HepG2 (cell line): ENCODE results near the gene NUFIP1. TPM values are rescaled to one million over a fixed set of nuclear protein-coding genes. Genes with fewer than 3 reads are reported as not detected.

Experiments used
- AGO2 ChIP-seq: fragments of 200-400 bp; formaldehyde crosslinking; optimal IDR thresholded peaks from 2 replicates; pipeline ENCODE3; 2017; ENCODE audit warnings: mild to moderate bottlenecking, low read depth, low read length, moderate library complexity
- CCAR2 ChIP-seq: fragments of 200-400 bp; formaldehyde crosslinking; optimal IDR thresholded peaks from 2 replicates; pipeline ENCODE3; 2018; ENCODE audit warnings: low read depth, mild to moderate bottlenecking, low read length, moderate library complexity
- ETV6 ChIP-seq: sonication (generic); formaldehyde crosslinking; conservative IDR thresholded peaks from 2 replicates; pipeline ENCODE4 v1.4.0; 2020; ENCODE audit warnings: missing genetic modification reagents
- FIP1L1 ChIP-seq: fragments of 200-400 bp; formaldehyde crosslinking; IDR thresholded peaks from 2 replicates; pipeline ENCODE4 v1.6.1; 2018; ENCODE audit warnings: low read depth, mild to moderate bottlenecking, low read length, moderate library complexity, borderline replicate concordance; ENCODE audit not compliant: insufficient read depth
- GTF3A ChIP-seq: sonication (generic); formaldehyde crosslinking; conservative IDR thresholded peaks from 2 replicates; pipeline ENCODE4 v1.4.0; 2020; ENCODE audit warnings: mild to moderate bottlenecking, missing genetic modification reagents
- HIC2 ChIP-seq: sonication (generic); formaldehyde crosslinking; IDR thresholded peaks from 2 replicates; pipeline ENCODE4 v1.9.0; 2022; ENCODE audit warnings: low read depth, missing genetic modification reagents
- MAFK ChIP-seq, 2 experiments: IDR thresholded peaks in 1 of 2; conservative IDR thresholded peaks in 1 of 2; 2 replicates each; pipeline ENCODE4 v1.6.1; 2011; ENCODE audit warnings: improper control_type of control experiment in 2 of 2, low read length in 2 of 2
- MATR3 ChIP-seq: sonication (generic); formaldehyde crosslinking; IDR thresholded peaks from 2 replicates; pipeline ENCODE4 v1.4.0; 2020; ENCODE audit warnings: missing genetic modification reagents
- MLXIP ChIP-seq: sonication (generic); formaldehyde crosslinking; IDR thresholded peaks from 2 replicates; pipeline ENCODE4 v1.9.0; 2021; ENCODE audit warnings: missing genetic modification reagents, borderline replicate concordance
- NR3C1 ChIP-seq: sonication (generic); formaldehyde crosslinking; IDR thresholded peaks from 2 replicates; pipeline ENCODE4 v1.4.0; 2020; ENCODE audit warnings: missing genetic modification reagents
- PHF21A ChIP-seq: sonication (generic); formaldehyde crosslinking; IDR thresholded peaks from 2 replicates; pipeline ENCODE4 v1.5.0; 2020; ENCODE audit warnings: mild to moderate bottlenecking, missing genetic modification reagents
- SP2 ChIP-seq: sonication (generic); formaldehyde crosslinking; IDR thresholded peaks from 2 replicates; pipeline ENCODE4 v1.5.1; 2020; ENCODE audit warnings: mild to moderate bottlenecking, missing genetic modification reagents
- TCF7 ChIP-seq: sonication (generic); IDR thresholded peaks from 2 replicates; pipeline ENCODE4 v1.6.1; 2016; ENCODE audit warnings: antibody characterized with exemption, low read depth
- ZMYM2 ChIP-seq: sonication (generic); formaldehyde crosslinking; IDR thresholded peaks from 2 replicates; pipeline ENCODE4 v1.8.0; 2022; ENCODE audit warnings: mild to moderate bottlenecking, missing genetic modification reagents
- ZMYM3 ChIP-seq: sonication (generic); formaldehyde crosslinking; IDR thresholded peaks from 2 replicates; pipeline ENCODE4 v1.5.1; 2020; ENCODE audit warnings: mild to moderate bottlenecking, missing genetic modification reagents
- ZNF501 ChIP-seq: sonication (generic); formaldehyde crosslinking; IDR thresholded peaks from 2 replicates; pipeline ENCODE4 v1.5.1; 2020; ENCODE audit warnings: mild to moderate bottlenecking, moderate library complexity, missing genetic modification reagents
- ZNF510 ChIP-seq: sonication (generic); formaldehyde crosslinking; IDR thresholded peaks from 2 replicates; pipeline ENCODE4 v1.4.0; 2020; ENCODE audit warnings: low read depth, mild to moderate bottlenecking, missing genetic modification reagents
- ZNF557 ChIP-seq: sonication (generic); formaldehyde crosslinking; IDR thresholded peaks from 2 replicates; pipeline ENCODE4 v1.4.0; 2020; ENCODE audit warnings: missing genetic modification reagents
- ZNF788 ChIP-seq: sonication (generic); formaldehyde crosslinking; IDR thresholded peaks from 2 replicates; pipeline ENCODE4 v1.5.0; 2020; ENCODE audit warnings: mild to moderate bottlenecking, missing genetic modification reagents, borderline replicate concordance
- ZSCAN21 ChIP-seq: sonication (generic); formaldehyde crosslinking; IDR thresholded peaks from 2 replicates; pipeline ENCODE4 v1.8.0; 2022; ENCODE audit warnings: mild to moderate bottlenecking, missing genetic modification reagents, moderate library complexity, borderline replicate concordance
- polyA plus RNA-seq, 8 experiments: library from polyadenylated mRNA; depleted of rRNA in 3 of 8; stranded (reverse) in 7 of 8; unstranded in 1 of 8; fragments of >200 nt; fragmentation: Illumina TruSeq in 4 of 8; extraction: Trizol in 4 of 8; gene quantifications; 2 replicates each; pipeline versions ENCODE4 v1.2.1 to v1.2.3, GENCODE V29; 2011 to 2016; ENCODE audit warnings: low read depth in 4 of 8, missing spikeins in 1 of 8, mixed read lengths in 1 of 8; ENCODE audit not compliant: insufficient read depth in 1 of 8
- total RNA-seq, 5 experiments: library from RNA; depleted of rRNA; stranded (reverse); fragments of >200 nt; fragmentation: Illumina TruSeq; extraction: Trizol; gene quantifications; 2 replicates each; pipeline ENCODE4 v1.2.3, GENCODE V29; 2016; ENCODE audit warnings: low read depth in 1 of 5
- TF ChIP-seq, protein P1 (sequence below): sonication (generic); formaldehyde crosslinking; conservative IDR thresholded peaks from 2 replicates; pipeline ENCODE4 v1.4.0; 2020; ENCODE audit warnings: missing genetic modification reagents

NUFIP1 gene
- total and polyA plus RNA-seq, 2 of the 13 experiments (the other 11 are each of a cell fraction or from before 2014, with no cell fraction given), result 1.9 to 10.3 TPM

DNA sequence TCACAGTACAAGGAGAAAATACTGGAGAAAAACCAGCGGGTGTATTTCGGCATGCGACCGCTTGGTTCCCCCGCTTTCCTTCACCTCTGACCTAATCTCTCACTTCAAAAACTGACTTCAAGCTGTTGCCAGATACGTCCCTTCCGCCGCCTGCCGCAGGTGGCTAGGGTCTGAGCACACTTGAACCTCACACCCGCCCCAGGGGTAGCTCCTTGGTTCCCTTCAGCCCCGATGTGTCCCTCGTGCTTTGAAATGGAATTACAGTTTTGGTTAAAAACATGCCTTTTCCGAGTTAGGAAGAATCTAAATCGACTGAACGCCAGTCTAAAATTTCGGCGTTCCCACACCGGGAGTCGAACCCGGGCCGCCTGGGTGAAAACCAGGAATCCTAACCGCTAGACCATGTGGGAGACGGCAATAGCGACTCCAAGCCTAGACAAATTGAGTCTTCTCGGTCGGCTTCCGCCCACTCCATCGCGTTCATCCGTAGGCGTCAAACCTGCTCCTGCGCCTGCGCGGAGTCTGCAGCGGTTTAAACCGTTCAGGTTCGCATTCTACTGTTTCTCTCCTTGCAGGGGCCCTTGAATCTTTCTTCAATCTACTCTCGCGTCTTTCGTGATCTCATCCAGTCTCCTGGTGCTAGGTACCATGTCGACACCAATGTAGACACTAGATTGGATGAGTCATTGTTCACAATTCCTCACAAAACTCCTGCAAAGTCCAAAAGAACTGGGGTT is 71.5 kb downstream of the NUFIP1 start (continued):
- TF ChIP-seq HIC2 (CRISPR knock-in tag), result no peak
- no peak for TF ChIP-seq FIP1L1
- no peak for TF ChIP-seq ZNF557 (CRISPR knock-in tag)
- TF ChIP-seq ZNF510, result no peak; the same call in 1 of the 2 replicates
- no peak for TF ChIP-seq ZMYM2 (CRISPR knock-in tag)
- peak; percentile 92 for TF ChIP-seq PHF21A (CRISPR knock-in tag)
- TF ChIP-seq ZNF788 (CRISPR knock-in tag), result peak; percentile 33; the same call in 1 of the 2 replicates
- TF ChIP-seq, protein P1, sequence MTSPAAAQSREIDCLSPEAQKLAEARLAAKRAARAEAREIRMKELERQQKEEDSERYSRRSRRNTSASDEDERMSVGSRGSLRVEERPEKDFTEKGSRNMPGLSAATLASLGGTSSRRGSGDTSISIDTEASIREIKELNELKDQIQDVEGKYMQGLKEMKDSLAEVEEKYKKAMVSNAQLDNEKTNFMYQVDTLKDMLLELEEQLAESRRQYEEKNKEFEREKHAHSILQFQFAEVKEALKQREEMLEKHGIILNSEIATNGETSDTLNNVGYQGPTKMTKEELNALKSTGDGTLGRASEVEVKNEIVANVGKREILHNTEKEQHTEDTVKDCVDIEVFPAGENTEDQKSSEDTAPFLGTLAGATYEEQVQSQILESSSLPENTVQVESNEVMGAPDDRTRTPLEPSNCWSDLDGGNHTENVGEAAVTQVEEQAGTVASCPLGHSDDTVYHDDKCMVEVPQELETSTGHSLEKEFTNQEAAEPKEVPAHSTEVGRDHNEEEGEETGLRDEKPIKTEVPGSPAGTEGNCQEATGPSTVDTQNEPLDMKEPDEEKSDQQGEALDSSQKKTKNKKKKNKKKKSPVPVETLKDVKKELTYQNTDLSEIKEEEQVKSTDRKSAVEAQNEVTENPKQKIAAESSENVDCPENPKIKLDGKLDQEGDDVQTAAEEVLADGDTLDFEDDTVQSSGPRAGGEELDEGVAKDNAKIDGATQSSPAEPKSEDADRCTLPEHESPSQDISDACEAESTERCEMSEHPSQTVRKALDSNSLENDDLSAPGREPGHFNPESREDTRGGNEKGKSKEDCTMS (CRISPR knock-in tag), result no peak
- no peak for TF ChIP-seq MATR3 (CRISPR knock-in tag)
- TF ChIP-seq ETV6 (CRISPR knock-in tag), result no peak
- no peak for TF ChIP-seq AGO2
- TF ChIP-seq TCF7, result no peak
- TF ChIP-seq SP2 (CRISPR knock-in tag), result no peak
- no peak for TF ChIP-seq MLXIP (CRISPR knock-in tag)
- no peak for TF ChIP-seq GTF3A (CRISPR knock-in tag)
- no peak for TF ChIP-seq MAFK (conservative IDR thresholded peaks at IDR 0.05 in 1 of 2, IDR thresholded peaks at IDR 0.05 in 1 of 2; ENCODE audit: low read length in 2 of 2)
- TF ChIP-seq ZNF501, result peak; percentile 84; the same call in 1 of the 2 replicates
- no peak for TF ChIP-seq NR3C1 (CRISPR knock-in tag)
- peak; percentile 66; the same call in 1 of the 2 replicates for TF ChIP-seq ZSCAN21 (CRISPR knock-in tag)
- no peak for TF ChIP-seq CCAR2
- no peak; the same call in 1 of the 2 replicates for TF ChIP-seq ZMYM3 (CRISPR knock-in tag)
